Measurements from ENCODE around the gene IL17C. TPM values are rescaled to one million over a fixed set of nuclear protein-coding genes. Genes with fewer than 3 reads are reported as not detected.

Gene IL17C
- total and polyA plus RNA-seq, 3 donors from 2014 or later: 0.75 to 1.5 (median 0.99) TPM

- intact Hi-C loops (cut with DNase I; ENCODE audit: low total_unique reads): no loop called here
- Histone ChIP-seq H3K27ac (no peak overlapping the region), H3K4me3 (no peak overlapping the region), H3K36me3 (ENCODE audit: low read depth, missing control alignments) (no peaks in the 10 kb centered on the region), H3K27me3 (no peaks in the 10 kb centered on the region), H3K9me3 (no peaks in the 10 kb centered on the region), H3K4me1 (no peaks in the 10 kb centered on the region)
- no peak for DNase-seq
- TF ChIP-seq CTCF (IDR thresholded peaks at IDR 0.05) (no peak), POLR2A (IDR thresholded peaks at IDR 0.05) (no peak)
- 61 to 72% methylated on average over 8 to 10 of the region's 10 CpGs for WGBS, 2 donors
These were observed 31.6 kb downstream of the IL17C start for GRCh38 chr16:88669980-88670379.

GRCh38 chr16:88671806-88672205 lies 33.4 kb downstream of the IL17C start:
- intact Hi-C loops (cut with DNase I; ENCODE audit: low total_unique reads): no loop called here
- Histone ChIP-seq H3K9me3 (no peaks in the 10 kb centered on the region), H3K4me3 (no peak overlapping the region), H3K27ac (no peak overlapping the region), H3K4me1 (no peaks in the 10 kb centered on the region), H3K36me3 (ENCODE audit: low read depth, missing control alignments) (no peaks in the 10 kb centered on the region), H3K27me3 (no peaks in the 10 kb centered on the region)
- TF ChIP-seq POLR2A (IDR thresholded peaks at IDR 0.05): no peak
- TF ChIP-seq CTCF (IDR thresholded peaks at IDR 0.05): no peak
- WGBS, 2 donors: 93% methylated on average over 12 to 23 of the region's 23 CpGs
- DNase-seq: no peak

GRCh38 chr16:88672776-88673175 lies 34.4 kb downstream of the IL17C start:
- H3K9me3 ChIP-seq: no peaks in the 10 kb centered on the region
- intact Hi-C loops (cut with DNase I; ENCODE audit: low total_unique reads): no loop called here
- DNase-seq: no peak
- no peaks in the 10 kb centered on the region for H3K4me1 ChIP-seq
- H3K27ac ChIP-seq: no peak overlapping the region
- no peaks in the 10 kb centered on the region for H3K27me3 ChIP-seq
- H3K36me3 ChIP-seq (ENCODE audit: low read depth, missing control alignments): no peaks in the 10 kb centered on the region
- TF ChIP-seq CTCF (IDR thresholded peaks at IDR 0.05) (no peak), POLR2A (IDR thresholded peaks at IDR 0.05) (no peak)
- 87 to 89% methylated on average over 11 of the region's 11 CpGs for WGBS, 2 donors
- H3K4me3 ChIP-seq: no peak overlapping the region

GRCh38 chr16:88673716-88674379 lies 35.5 kb downstream of the IL17C start:
- Histone ChIP-seq H3K9me3 (no peaks in the 10 kb centered on the region), H3K36me3 (ENCODE audit: low read depth, missing control alignments) (no peaks in the 10 kb centered on the region), H3K27ac (no peak overlapping the region), H3K4me1 (no peaks in the 10 kb centered on the region), H3K4me3 (no peak overlapping the region), H3K27me3 (no peaks in the 10 kb centered on the region)
- no peak for DNase-seq
- WGBS, 2 donors: 94 to 95% methylated on average over 19 of the region's 19 CpGs
- intact Hi-C loops (cut with DNase I; ENCODE audit: low total_unique reads): no loop called here
- TF ChIP-seq POLR2A (IDR thresholded peaks at IDR 0.05): no peak
- no peak for TF ChIP-seq CTCF (IDR thresholded peaks at IDR 0.05)

Data from testis (tissue), 3 donors.